ENCODE results near the gene ARIH2.

ARIH2 gene

DNA sequence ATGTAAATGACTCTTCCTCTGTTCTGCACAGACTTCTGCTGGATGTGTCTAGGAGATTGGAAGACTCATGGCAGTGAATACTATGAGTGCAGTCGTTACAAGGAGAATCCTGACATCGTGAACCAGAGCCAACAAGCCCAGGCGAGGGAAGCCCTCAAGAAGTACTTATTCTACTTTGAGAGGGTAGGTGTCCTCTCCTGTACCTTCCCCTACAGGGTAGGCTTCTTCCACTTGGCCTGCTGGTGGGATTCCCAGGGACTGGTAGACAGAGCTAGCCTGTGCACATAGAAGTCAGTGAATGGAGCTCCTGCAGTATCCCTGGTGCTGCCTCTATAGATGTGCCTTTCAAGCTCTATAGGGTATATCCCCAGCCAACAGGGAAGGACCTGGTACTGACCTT is 60.8 kb downstream of the ARIH2 start:
- DNase-seq = no peak

DNA sequence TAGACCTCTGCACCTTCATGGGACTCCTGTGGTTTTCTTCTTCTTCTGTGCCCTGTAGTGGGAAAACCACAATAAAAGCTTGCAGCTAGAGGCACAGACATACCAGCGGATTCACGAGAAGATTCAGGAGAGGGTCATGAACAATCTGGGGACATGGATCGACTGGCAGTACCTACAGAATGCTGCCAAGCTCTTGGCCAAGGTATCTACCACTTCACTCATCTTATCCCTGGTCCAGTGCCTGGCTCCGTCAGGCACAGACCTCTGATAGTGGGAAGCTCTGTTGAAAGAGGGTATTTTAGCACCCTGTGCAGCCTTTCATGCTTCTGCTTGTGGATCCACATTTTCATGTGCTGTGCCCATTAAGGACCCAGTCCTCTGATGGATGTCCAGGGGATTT is 61.7 kb downstream of the ARIH2 start:
- no peak for DNase-seq

DNA sequence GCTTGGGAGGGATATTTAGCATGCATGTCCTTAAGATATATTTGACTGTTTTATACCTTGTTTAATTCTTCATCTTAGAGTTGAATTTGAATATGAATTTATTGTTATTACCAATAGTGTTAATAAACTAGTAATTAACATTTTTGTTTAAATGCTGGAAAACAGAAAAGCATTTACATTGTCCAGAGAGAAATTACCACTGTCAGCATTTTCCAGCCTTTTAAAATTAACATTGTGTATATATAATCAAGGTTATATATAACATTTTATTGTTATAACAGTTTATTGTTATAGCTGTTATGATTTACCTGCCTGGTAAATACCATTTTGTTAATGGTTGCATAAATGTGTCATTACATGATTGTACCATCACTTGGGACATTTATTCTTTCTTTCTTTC is 63.4 kb downstream of the ARIH2 start:
- no peak for DNase-seq

DNA sequence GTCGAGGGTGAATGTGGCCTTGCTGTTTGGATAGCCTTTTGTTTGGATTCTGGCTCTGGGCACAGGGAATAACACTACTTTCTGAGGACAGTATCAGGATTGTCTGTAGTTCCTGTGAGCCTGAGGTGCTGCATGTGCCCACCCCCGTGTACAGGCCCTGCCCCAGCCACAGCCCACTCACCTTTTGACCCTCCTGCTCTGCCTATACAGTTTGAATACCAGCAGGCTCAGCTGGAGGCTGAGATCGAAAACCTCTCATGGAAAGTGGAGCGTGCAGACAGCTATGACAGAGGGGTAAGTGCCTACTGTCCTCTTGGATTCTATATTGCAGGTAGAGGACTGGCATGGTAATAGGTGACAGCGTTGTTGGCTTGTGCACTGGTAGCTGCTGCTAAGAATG is 64.0 kb downstream of the ARIH2 start:
- no peak for DNase-seq

DNA sequence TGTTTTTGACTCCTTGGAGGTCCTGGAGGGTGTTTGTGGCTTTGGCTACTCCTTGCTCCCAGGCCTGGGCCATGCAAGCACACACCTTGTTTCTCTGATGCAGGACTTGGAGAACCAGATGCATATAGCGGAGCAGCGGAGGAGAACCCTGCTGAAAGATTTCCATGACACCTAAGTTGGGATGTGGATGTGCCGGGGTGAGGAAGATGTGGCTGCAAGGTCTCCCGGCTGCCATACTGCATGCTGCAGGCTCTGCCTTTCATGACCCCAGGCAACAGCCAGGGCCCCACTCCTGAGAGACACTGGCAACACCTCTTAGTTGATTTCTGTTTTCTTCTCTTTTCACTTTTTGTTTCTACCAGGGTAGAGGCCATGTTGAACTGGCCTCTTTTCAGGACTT is 64.5 kb downstream of the ARIH2 start:
- DNase-seq = no peak

DNA sequence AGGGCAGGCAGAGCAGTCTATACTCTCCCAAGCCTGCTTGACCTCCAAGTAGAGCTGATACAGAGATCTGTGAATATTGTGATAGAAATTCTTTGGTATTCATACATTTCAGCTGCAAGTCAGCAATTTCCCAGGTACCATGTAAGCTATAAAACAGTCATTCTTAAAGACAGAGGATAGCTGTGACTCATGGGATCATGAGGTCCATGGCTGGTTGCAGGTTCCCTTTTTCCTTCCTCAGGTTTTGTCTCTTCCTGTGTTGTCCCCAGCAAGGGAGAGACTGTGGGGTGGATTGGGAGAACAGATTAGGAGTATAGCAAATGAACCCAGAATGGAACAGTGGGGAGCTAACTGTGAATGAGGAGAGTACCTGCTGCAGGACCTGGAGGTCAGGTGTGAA is 66.0 kb downstream of the ARIH2 start:
- no peak for DNase-seq

DNA sequence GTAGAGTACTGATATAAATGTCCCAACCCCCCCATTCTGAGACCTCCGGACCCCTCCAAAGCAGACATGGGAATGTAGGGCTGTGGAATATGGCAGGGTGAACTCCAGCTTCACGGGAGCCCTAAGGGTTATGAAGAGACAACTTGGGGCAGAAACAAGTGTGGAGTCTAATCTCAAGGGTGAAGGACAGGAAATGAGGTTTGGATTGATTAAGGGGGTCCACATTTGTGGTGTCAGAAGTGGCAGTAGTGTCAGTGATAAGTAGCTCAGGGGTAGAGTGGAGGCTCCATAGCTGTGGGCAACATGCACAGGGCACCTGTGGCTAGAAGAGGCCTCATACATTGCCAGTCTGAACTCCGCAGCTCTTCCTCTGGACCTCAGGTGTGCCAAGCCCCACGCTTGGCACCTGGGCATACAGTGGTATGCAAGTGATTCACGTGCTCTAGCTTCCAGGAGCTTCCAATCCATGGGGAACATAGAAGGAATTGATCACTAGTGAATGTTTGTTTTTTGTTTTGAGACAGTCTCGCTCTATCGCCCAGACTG is 67.3 kb downstream of the ARIH2 start:
- DNase-seq = no peak

DNA sequence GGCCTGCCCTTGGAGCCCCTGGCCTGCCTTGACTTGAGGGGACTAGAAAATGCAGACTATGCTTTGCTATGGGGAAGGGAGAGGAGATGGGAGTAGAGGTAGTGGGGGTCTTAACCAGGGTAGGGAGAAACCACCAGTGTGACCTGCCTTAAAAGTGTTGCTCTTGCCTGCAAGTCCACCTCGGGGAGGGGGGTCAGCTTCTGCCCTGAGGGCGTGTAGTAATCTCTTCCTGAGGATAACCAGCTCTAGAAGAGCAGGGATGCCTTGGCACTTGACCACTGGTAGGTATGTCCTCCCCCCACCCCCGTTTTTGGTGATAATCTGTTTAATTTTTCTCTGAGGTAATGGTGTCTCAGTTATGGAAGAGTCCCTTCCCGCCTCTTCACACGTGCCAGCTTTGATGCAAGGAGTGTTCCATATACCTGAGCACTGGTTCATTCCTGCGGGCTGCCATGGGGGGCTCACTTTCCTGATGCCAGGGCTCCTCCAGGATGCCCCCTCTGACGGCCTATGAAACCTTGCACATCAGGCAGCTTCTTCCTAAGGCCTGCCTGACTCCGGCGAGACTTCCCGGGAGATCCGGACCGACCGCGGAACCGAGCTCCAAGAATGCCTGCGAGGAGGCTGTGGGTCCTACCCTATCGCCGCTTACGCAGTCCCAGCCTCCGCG is 70.6 kb downstream of the ARIH2 start:
- no peak for DNase-seq

DNA sequence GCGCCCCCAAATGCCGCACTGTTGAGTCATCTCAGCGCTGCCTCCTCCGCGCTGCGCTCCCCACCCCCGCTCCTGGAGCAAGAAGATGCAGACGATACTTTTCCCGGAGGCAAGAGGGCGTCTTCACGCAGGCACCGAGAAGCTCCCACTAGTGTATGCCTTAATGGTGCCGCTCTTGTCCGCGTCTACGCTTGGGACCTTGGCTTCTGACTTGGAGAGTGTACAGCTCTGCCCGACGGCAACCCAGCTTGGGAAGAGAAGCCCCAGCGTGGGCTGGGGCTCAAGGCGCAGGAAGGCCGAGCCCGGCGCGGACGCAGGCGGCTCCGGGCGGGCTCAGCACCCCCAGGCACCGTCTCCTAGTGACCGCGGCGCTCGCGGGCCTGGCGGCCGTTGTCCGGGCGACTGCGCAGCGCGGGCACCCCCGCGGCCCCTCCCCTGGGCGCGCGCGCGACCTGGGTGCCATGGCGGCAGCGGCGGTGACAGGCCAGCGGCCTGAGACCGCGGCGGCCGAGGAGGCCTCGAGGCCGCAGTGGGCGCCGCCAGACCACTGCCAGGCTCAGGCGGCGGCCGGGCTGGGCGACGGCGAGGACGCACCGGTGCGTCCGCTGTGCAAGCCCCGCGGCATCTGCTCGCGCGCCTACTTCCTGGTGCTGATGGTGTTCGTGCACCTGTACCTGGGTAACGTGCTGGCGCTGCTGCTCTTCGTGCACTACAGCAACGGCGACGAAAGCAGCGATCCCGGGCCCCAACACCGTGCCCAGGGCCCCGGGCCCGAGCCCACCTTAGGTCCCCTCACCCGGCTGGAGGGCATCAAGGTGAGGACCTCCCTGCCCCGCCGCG is 71.4 kb downstream of the ARIH2 start, which contains the start of gene P4HTM:
TSS of gene P4HTM (plus strand) at position 446 of the 840 bp plus-strand sequence. CDS start at position 462, 16 bp downstream.
- no peak for DNase-seq

DNA sequence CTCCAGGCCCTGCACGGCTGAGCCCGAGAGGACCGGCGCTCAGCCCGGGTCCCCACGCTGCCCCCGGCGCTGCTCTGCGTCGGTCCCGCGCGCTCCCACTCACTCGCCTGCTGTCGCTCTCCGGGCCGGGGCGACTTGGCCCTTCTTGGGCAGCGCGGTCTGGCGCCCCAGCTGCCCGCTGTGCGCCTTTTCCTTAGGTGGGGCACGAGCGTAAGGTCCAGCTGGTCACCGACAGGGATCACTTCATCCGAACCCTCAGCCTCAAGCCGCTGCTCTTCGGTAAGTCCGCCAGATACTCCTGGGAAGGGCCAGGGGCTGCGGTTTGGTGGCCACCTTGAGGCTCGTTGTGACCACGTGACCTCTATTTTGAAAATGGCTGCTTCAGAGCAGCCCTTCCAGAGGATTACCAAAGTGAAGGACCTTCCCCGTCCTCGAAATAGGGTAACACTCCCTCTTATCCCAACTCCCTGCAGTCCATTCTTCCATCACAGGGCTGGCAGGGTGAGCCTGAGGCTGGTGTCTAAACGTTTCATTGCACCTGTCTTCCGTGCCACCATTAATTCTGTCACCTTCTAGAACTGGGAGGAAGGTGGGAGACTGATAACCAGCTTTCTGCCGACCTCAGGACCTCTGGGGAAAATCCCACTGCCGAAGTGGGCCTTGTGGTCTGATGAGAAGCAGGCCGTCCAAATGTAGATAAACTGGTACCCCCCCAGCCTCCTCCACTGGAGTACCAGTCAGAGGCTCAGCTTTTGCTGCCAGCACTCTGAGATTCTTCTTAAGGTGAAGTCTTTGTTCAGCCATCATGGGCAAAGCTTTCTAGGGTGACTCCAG is 72.2 kb downstream of the ARIH2 start:
- no peak for DNase-seq

DNA sequence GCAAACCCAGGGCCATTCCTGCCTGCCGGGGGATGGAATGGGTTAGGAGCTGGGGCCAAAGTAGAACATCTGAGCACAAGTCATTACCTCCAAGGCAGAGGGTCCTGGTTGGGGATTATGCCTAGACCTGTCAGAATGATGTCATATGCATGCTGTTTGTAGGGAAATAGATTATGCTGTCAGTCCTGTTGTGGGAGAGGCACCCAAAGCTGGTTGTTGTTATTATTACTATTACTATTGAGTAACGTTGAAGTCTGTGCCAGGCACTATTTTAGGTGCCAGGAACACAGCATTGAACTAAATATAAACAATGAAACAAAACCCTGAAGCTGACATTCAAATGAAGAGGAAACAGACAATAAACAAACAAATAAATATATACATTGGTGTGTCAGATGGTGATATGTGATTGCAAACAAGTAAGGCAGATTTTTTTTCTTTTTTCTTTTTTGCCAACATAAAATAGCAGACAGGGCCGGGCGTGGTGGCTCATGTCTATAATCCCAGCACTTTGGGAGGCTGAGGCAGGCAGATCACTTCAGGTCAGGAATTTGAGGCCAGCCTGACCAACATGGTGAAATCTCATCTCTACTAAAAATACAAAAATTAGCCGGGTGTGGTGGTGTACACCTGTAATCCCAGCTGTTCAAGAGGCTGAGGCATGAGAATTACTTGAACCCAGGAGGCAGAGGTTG is 73.4 kb downstream of the ARIH2 start:
- DNase-seq = no peak

DNA sequence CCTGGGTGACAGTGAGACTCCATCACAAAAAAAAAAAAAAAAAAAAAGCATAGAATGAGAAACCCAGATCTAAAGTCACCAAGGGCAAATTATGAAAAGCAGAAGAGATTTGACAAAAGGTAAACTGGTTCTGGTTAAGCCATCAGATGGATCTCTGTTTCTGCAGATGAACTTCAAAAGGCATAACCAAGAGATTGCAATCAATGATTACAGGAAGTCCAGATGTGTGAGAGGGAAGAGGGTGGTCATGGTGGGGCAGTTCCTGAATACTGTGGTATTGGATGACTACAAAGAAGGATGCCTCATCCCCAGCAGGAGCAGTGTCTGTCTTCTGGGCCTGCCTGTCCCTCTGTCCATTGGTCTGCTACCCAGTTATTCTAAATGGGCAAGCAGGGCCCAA is 75.2 kb downstream of the ARIH2 start:
- no peak for DNase-seq

DNA sequence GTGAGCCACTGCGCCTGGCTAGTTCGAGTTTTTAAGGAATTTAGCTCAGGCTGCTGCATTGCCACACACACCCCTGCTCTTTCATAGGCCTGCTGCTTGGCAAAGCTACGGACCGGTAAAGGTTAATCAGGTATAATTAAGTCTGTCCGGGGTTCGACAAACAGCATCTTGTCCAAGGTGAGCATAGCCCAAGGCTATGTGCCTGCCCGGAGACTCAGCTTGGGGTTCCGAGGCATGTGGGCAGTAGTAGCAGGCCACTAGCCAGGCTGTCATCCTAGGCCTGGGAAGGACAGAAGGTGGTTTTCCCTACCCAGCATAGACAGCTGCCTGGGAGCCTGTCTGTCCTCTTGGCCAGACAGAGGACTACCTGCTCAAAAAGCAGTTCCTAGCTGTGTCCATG is 78.0 kb downstream of the ARIH2 start:
- no peak for DNase-seq

DNA sequence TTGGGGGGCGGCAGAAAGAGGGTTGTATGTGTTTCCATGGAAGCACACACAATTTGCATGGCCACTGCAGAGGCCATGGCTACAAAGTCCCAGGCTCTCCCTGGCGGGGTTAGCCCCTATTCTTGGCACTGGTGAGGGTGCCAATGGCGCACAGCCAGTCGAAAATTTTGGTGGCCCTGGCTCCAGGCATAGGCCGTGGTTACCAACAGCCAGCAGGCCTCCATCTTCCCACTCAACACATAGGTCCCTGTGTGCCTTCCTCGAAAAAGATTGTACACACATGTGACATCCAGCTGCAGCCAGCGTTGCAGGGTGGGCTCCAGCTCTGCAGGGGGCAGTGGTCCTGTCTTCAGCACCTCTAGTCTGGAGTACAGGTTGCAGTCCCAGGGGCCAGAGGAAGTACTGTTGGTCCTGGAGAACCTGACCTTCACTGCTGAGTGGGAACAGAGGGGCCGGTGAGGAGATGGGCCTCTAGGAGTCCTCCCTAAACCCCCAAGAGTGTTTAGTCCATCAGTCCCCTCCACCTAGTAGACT is 78.5 kb downstream of the ARIH2 start:
- no peak for DNase-seq

DNA sequence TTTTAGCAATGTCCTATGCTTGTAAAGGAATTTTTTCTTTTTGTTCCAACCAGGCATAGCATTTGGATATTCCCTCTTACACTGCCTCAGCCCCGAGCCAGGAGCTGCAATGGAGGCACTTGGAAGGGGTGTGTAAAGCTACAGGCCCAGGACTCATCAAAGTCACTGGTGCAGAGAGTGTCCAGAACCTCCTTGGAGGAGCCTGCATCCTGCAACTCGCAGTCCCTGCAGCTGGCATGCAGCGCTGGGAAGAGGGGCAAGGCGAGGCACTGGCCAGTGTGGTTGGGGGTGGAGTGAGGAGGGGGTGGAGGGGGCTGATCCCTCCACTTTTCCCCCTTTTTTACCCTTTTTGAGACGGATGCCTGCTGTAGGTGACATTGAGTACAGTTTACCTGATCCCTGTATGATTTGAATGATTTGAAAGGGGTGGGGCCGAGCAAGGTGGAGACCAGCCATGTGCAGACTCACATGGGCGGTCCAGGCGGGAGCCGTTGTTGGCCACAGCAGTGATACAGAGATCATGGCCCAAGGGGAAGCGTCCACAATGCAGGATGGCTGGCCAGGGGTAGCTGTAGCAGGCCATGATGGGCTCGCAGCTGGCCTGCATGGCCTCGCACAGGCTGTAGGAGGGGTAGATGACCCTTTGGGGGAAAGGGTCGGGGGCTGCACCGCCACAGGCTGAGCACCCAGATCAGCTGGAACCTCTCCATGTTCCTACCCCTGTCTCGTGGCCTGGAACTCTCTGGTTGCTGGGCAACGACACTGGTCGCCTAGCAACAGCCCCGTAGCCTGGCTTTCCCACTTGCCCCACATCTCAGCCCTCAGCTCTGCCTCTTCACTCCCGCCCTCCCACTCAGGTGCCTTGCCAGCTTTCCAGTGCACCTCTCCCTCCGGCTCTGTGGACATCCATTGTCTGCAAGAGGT is 79.3 kb downstream of the ARIH2 start:
- no peak for DNase-seq

DNA sequence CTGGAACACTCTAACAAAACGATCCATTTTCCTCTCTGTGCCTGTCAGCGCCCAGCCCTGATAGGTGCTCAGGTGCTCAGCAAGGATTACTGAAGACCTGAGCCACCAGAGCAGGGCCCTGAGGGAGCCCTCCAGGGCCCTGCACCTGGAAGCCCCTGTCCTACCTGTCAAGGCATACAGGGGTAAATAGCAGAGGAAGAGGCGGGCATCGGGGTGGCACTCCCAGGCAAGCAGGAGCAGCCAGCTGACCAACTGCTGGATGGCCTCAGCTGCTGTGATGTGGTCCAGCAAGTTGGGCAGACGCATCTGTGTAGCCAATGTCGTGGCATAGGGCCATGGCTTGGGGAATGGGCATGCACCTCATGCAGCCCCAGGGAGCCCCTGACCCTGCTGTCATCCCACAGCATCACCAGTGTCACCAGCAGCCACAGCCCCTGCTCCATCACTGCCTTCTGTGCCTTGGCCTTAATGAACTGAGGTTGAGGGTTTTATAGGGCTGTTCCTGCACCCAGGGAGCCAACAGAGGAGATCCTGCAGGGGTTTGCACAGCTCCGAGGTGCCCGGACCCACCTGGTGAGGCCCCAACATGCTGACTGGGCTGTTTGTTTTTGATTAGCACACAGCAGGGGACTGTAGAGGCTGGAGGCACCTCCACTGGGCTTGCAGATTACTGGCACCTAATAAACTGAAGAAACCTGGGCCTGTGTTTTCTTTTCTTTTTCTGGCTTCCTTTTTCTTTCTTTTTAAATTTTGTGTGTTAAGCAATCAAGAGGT is 80.6 kb downstream of the ARIH2 start:
- no peak for DNase-seq

DNA sequence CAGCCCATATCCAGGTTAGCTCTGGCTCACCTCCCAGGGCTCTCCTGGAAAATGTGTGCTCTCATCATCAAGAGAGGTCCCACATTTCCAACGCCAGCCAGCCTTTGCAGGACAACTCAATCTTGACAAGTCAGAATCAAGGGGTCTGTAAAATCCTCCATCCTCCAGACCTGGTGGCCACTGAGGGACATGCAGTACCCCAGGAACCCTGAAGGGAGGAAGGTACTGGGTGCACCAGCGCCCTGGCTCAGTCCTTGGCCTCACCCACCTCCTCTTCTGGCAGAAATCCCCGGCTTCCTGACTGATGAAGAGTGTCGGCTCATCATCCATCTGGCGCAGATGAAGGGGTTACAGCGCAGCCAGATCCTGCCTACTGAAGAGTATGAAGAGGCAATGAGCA is 82.5 kb downstream of the ARIH2 start:
- DNase-seq = no peak

DNA sequence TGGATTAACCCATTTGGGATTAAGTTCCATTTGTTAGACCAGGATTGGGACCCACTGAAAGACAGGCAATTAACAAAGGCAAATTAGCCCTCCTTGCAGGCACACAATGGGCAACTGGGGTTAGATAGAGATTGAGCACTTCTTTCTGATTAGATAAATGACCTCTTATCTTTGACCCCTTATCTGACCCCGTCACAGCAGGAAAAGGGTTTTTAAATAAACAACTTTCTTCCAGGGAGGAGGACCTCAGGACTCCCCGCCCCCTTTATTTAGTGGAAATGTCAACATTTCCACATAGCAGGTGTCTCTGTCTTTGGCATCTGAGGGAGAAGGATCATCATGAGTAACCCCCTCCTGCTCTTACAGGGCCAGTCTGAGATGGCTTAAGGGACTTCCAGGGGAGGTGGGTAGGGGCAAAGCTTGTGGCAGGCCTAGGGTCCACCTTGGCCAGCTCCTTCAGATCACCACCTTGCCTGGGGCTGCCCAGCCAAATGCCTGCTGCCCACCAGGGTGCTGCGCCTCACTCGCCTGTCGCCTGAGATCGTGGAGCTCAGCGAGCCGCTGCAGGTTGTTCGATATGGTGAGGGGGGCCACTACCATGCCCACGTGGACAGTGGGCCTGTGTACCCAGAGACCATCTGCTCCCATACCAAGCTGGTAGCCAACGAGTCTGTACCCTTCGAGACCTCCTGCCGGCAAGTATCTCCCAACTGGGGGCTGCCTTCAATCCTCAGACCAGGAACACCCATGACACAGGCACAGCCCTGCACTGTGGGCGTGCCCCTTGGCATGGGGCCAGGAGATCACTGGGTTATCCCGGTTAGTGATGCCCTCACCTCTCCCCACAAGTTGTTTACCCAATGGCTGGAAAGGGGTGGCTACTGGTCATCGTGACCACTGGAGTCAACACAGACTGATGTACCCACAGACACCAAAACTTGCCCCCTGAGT is 86.0 kb downstream of the ARIH2 start:
- DNase-seq = no peak

DNA sequence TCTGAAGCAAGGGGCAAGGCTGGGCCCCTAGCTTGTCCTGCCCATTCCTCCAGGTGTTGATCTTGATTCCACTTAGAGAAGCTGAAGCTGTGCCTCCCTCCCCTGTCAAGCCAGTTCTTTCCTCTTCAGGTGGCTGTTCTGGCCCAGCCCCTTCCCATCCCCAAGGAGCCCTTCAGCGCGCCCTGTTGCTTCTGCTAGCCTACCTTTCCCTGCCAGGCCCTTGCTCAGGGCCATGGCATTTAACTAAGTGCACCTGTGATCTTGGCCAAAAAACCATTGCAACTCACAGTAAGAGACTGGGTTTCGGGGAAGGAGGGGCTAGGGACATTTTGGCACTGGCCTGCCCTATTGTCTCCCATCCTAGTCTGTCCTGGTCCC is 86.7 kb downstream of the ARIH2 start:
- no peak for DNase-seq
